HCT116 (cell line): ENCODE measurements around the gene GNA12. TPM values are rescaled to one million over a fixed set of nuclear protein-coding genes. Genes with fewer than 3 reads are reported as not detected.

ENCODE experiments used
- ATAC-seq: fragments of 200-7000 bp; cut with Tn5 transposase; 2 replicates; pipeline ENCODE4 v1.9.1; 2020; ENCODE audit warnings: mild to moderate bottlenecking, moderate library complexity
- BruUV-seq: library from RNA; stranded (reverse); fragments of 400-500 nt; replicated peaks from 2 replicates; lab custom pipeline; 2021; lab: Mats Ljungman, UMichigan
- CTCF ChIA-PET: fragments of 300-600 bp; sonication (Branson Sonifier 250); formaldehyde crosslinking; loops from one replicate; lab custom pipeline; 2021; ENCODE audit warnings: antibody characterized with exemption; lab: Charles Lee
- POLR2A ChIA-PET: fragments of 300-600, 350-600 bp; sonication (Branson Sonifier 250); formaldehyde crosslinking; loops from one replicate; lab custom pipeline; 2021; ENCODE audit warnings: antibody characterized with exemption; lab: Charles Lee
- RAD21 ChIA-PET, 2 experiments: fragments of 300-600 bp; sonication (Branson Sonifier 250); formaldehyde crosslinking; loops; one replicate each; lab custom pipeline; 2023; ENCODE audit warnings: low total read pairs in 2 of 2; ENCODE audit not compliant: uncharacterized antibody in 2 of 2, unreplicated experiment in 2 of 2, low non-redundant PET in 1 of 2; lab: Charles Lee
- DNase-seq: peaks from one replicate; pipeline ENCODE4 v3.0.0-alpha.2; 2010; ENCODE audit warnings: low read depth, low spot score
- H2AFZ ChIP-seq: fragments of 200-600 bp; shearing (Covaris generic), sonication (generic); 2 replicates; pipeline ENCODE4 v1.6.1; 2017; ENCODE audit warnings: low read depth, mixed run types, mixed read lengths, antibody characterized with exemption, low read length; ENCODE audit not compliant: poor library complexity, severe bottlenecking
- H3K27ac ChIP-seq: 2 replicates; pipeline ENCODE4 v1.5.1; 2012; ENCODE audit warnings: low read depth, low read length
- H3K27me3 ChIP-seq: fragments of 200-600 bp; sonication (generic); 2 replicates; pipeline ENCODE4 v1.6.1; 2016; ENCODE audit warnings: mixed run types, low read length, mixed read lengths; ENCODE audit not compliant: insufficient read depth
- H3K36me3 ChIP-seq, 2 experiments: fragments of 200-500 bp in 1 of 2; fragments of 200-600 bp in 1 of 2; sonication (Bioruptor generic) in 1 of 2; sonication (generic) in 1 of 2; 2 replicates each; pipeline versions ENCODE4 v1.5.1 to v1.6.1; 2014 to 2016; ENCODE audit warnings: low read length in 2 of 2, inconsistent platforms in 1 of 2, mixed read lengths in 1 of 2, mixed run types in 1 of 2; ENCODE audit not compliant: insufficient read depth in 2 of 2, control insufficient read depth in 1 of 2
- H3K4me1 ChIP-seq, 2 experiments: fragments of 200-600 bp in 1 of 2; sonication (generic) in 1 of 2; 2 replicates each; pipeline versions ENCODE4 v1.5.1 to v1.6.1; 2012 to 2017; ENCODE audit warnings: low read length in 2 of 2, inconsistent platforms in 1 of 2, mild to moderate bottlenecking in 1 of 2, mixed read lengths in 1 of 2, mixed run types in 1 of 2, moderate library complexity in 1 of 2; ENCODE audit not compliant: insufficient read depth in 2 of 2, control insufficient read depth in 1 of 2
- H3K4me2 ChIP-seq: fragments of 200-600 bp; sonication (generic); 2 replicates; pipeline ENCODE4 v1.6.1; 2017; ENCODE audit warnings: mixed run types, low read length, mixed read lengths
- H3K4me3 ChIP-seq, 2 experiments: fragments of 200-600 bp in 1 of 2; sonication (generic) in 1 of 2; replicated peaks in 1 of 2; 2 replicates each; pipeline ENCODE4 v1.5.1; 2011 to 2016; ENCODE audit warnings: low read length in 2 of 2, control low read depth in 1 of 2, low read depth in 1 of 2, mild to moderate bottlenecking in 1 of 2, mixed read lengths in 1 of 2, mixed run types in 1 of 2
- H3K79me2 ChIP-seq: fragments of 200-600 bp; sonication (generic); 2 replicates; pipeline ENCODE4 v1.6.1; 2017; ENCODE audit warnings: mild to moderate bottlenecking, mixed run types, low read length, moderate library complexity, mixed read lengths; ENCODE audit not compliant: insufficient read depth
- H3K9ac ChIP-seq: fragments of 200-600 bp; sonication (generic); 2 replicates; pipeline ENCODE4 v1.6.1; 2016; ENCODE audit warnings: low read length, mixed read lengths
- H3K9me2 ChIP-seq: fragments of 200-600 bp; sonication (generic), shearing (Covaris generic); 2 replicates; pipeline ENCODE4 v1.6.1; 2017; ENCODE audit warnings: mixed run types, mild to moderate bottlenecking, moderate library complexity; ENCODE audit not compliant: insufficient read depth
- H3K9me3 ChIP-seq, 2 experiments: fragments of 200-500 bp in 1 of 2; fragments of 200-600 bp in 1 of 2; sonication (Bioruptor generic) in 1 of 2; sonication (generic) in 1 of 2; 2 replicates each; pipeline ENCODE4 v1.6.1; 2014 to 2017; ENCODE audit warnings: low read length in 2 of 2, mixed read lengths in 2 of 2, inconsistent platforms in 1 of 2, low read depth in 1 of 2, mild to moderate bottlenecking in 1 of 2, mixed run types in 1 of 2, moderate library complexity in 1 of 2; ENCODE audit not compliant: control insufficient read depth in 1 of 2, insufficient read depth in 1 of 2
- H4K20me1 ChIP-seq: fragments of 200-600 bp; sonication (generic), shearing (Covaris generic); 2 replicates; pipeline ENCODE4 v1.6.1; 2017; ENCODE audit warnings: mixed run types, mild to moderate bottlenecking, moderate library complexity; ENCODE audit not compliant: insufficient read depth
- ATF3 ChIP-seq: IDR thresholded peaks from 2 replicates; pipeline ENCODE4 v1.6.1; 2012
- CBX3 ChIP-seq: IDR thresholded peaks from 2 replicates; pipeline ENCODE4 v1.6.1; 2012; ENCODE audit warnings: low read depth
- CTCF ChIP-seq, 3 experiments: fragments of 200-600 bp in 1 of 3; sonication (generic) in 1 of 3; IDR thresholded peaks in 2 of 3; conservative IDR thresholded peaks in 1 of 3; 2 replicates each; pipeline ENCODE4 v1.5.1; 2012 to 2017; ENCODE audit warnings: low read depth in 2 of 3, low read length in 2 of 3, antibody characterized with exemption in 1 of 3, borderline replicate concordance in 1 of 3, control low read depth in 1 of 3, mild to moderate bottlenecking in 1 of 3, mixed read lengths in 1 of 3, mixed run types in 1 of 3, moderate library complexity in 1 of 3; ENCODE audit not compliant: insufficient read depth in 1 of 3
- RAD21 ChIP-seq: IDR thresholded peaks from 2 replicates; pipeline ENCODE4 v1.6.1; 2012; ENCODE audit warnings: low read depth, mild to moderate bottlenecking
- YY1 ChIP-seq: IDR thresholded peaks from 2 replicates; pipeline ENCODE4 v1.6.1; 2011; ENCODE audit warnings: low read length, low read depth, moderate library complexity, mild to moderate bottlenecking; ENCODE audit not compliant: insufficient replicate concordance; ENCODE audit errors: extremely low read depth
- ZBTB33 ChIP-seq: IDR thresholded peaks from 2 replicates; pipeline ENCODE4 v1.6.1; 2011; ENCODE audit warnings: mild to moderate bottlenecking, low read length, moderate library complexity; ENCODE audit not compliant: insufficient replicate concordance; ENCODE audit errors: extremely low read depth
- ZNF274 ChIP-seq: fragments of 200-500 bp; sonication (Bioruptor generic); IDR thresholded peaks from 2 replicates; pipeline ENCODE4 v1.6.1; 2014; ENCODE audit warnings: mild to moderate bottlenecking, low read depth, low read length, inconsistent platforms
- intact Hi-C: fragments of 100-400 bp; cut with micrococcal nuclease; formaldehyde crosslinking; loops from 2 replicates; pipeline ENCODE4 v1.10.0; 2022
- total RNA-seq: library from RNA; stranded (reverse); gene quantifications from one replicate; pipeline ENCODE4 v1.2.1, GENCODE V29; 2021; ENCODE audit not compliant: unreplicated experiment

Gene GNA12
- total RNA-seq, 1 experiment from 2014 or later: 32.6 TPM

- CTCF ChIA-PET: interaction anchor here (0.6 to 1.0 kb wide), 4 partner anchors 63 to 808 kb away, joined by 3 to 4 read pairs (median 3); no protein-coding TSS in a partner anchor
- POLR2A ChIA-PET: no interaction called here
- Histone ChIP-seq H3K9ac (no peak overlapping the region), H3K4me1 (peaks cover 18 to 33% of the 10 kb centered on the region in 2 experiments), H3K4me2 (peak overlapping the region; percentile 99), H3K9me2 (no peaks in the 10 kb centered on the region), H3K79me2 (no peaks in the 10 kb centered on the region), H3K36me3 (no peaks in the 10 kb centered on the region), H3K4me3 (no peak overlapping the region), H2AFZ (no peak overlapping the region), H4K20me1 (no peaks in the 10 kb centered on the region), H3K27me3 (no peaks in the 10 kb centered on the region), H3K9me3 (no peaks in the 10 kb centered on the region), H3K27ac (no peak overlapping the region)
- DNase-seq: peak; percentile 48
- TF ChIP-seq ZNF274: no peak
- no peak for TF ChIP-seq ZBTB33
- no peak for TF ChIP-seq YY1
- TF ChIP-seq RAD21: peak; percentile 82
- TF ChIP-seq CTCF (IDR thresholded peaks at IDR 0.05 in 2 of 3, conservative IDR thresholded peaks at IDR 0.05 in 1 of 3; ENCODE audit: borderline replicate concordance in 1 of 3, insufficient read depth in 1 of 3, low read depth in 2 of 3, low read length in 2 of 3): peak; percentile 63 to 97 (median 78); a peak in 5 of 6 replicates
- no peak for TF ChIP-seq ATF3
- TF ChIP-seq CBX3: no peak
- no TSS peak for BruUV-seq
- RAD21 ChIA-PET: no interaction called here
- peak; percentile 44 for ATAC-seq
- intact Hi-C loops: loop anchor here (5.0 to 10.0 kb wide), 3 partner anchors 537 to 1750 kb away; no protein-coding TSS in a partner anchor
Observed at GRCh38 chr7:2864999-2865670, 21.0 kb upstream of the GNA12 start.
